IMR-90 (cell line): ENCODE measurements around the gene TMCO1. TPM values are rescaled to one million over a fixed set of nuclear protein-coding genes. Genes with fewer than 3 reads are reported as not detected.

ENCODE experiments used
- ATAC-seq: fragments of 200-7000 bp; cut with Tn5 transposase; 2 replicates; pipeline ENCODE4 v1.9.1; 2020; ENCODE audit warnings: low read depth, mild to moderate bottlenecking, moderate library complexity
- BruUV-seq: library from RNA; stranded (reverse); fragments of 400-500 nt; replicated peaks from 2 replicates; lab custom pipeline; 2021; lab: Mats Ljungman, UMichigan
- CTCF ChIA-PET: fragments of 300-600 bp; formaldehyde crosslinking; extraction: SDS; loops from one replicate; lab custom pipeline; 2021; ENCODE audit warnings: antibody characterized with exemption; lab: Yijun Ruan, JAX
- POLR2A ChIA-PET: fragments of 300-600 bp; sonication (Branson Sonifier 250); formaldehyde crosslinking; loops from one replicate; lab custom pipeline; 2022; ENCODE audit warnings: antibody characterized with exemption; ENCODE audit not compliant: unreplicated experiment; lab: Charles Lee
- DNase-seq: peaks from one replicate; pipeline ENCODE4 v3.0.0; 2013
- H2AFZ ChIP-seq: replicated peaks from 2 replicates; pipeline ENCODE3; 2013; ENCODE audit warnings: low read length, mild to moderate bottlenecking; ENCODE audit not compliant: poor library complexity
- H2AK5ac ChIP-seq: 2 replicates; pipeline ENCODE4 v1.6.1; 2013; ENCODE audit warnings: low read depth, low read length, inconsistent platforms
- H2AK9ac ChIP-seq: replicated peaks from 2 replicates; pipeline ENCODE3; 2013; ENCODE audit warnings: mild to moderate bottlenecking, low read depth, low read length, moderate library complexity; ENCODE audit not compliant: poor library complexity
- H2BK120ac ChIP-seq: 2 replicates; pipeline ENCODE4 v1.6.1; 2013; ENCODE audit warnings: low read depth, low read length, inconsistent platforms
- H2BK15ac ChIP-seq: 3 replicates; pipeline ENCODE4 v1.6.1; 2013; ENCODE audit warnings: low read depth, low read length, inconsistent platforms
- H2BK20ac ChIP-seq: 2 replicates; pipeline ENCODE4 v1.6.1; 2013; ENCODE audit warnings: low read depth, mild to moderate bottlenecking, inconsistent platforms, low read length, moderate library complexity
- H2BK5ac ChIP-seq: 2 replicates; pipeline ENCODE4 v1.6.1; 2013; ENCODE audit warnings: mild to moderate bottlenecking, low read depth, low read length, inconsistent platforms; ENCODE audit not compliant: poor library complexity, severe bottlenecking
- H3K14ac ChIP-seq: replicated peaks from 2 replicates; pipeline ENCODE4 v1.6.1; 2013; ENCODE audit warnings: low read depth, low read length, inconsistent platforms
- H3K18ac ChIP-seq: 2 replicates; pipeline ENCODE4 v1.6.1; 2013; ENCODE audit warnings: low read depth, low read length, control low read depth
- H3K23ac ChIP-seq: 2 replicates; pipeline ENCODE4 v1.6.1; 2013; ENCODE audit warnings: low read depth, low read length, inconsistent platforms
- H3K27ac ChIP-seq: 2 replicates; pipeline ENCODE4 v1.5.1; 2013; ENCODE audit warnings: mild to moderate bottlenecking, control low read depth, low read length; ENCODE audit not compliant: insufficient read depth
- H3K27me3 ChIP-seq: 2 replicates; pipeline ENCODE4 v1.6.1; 2013; ENCODE audit warnings: low read length; ENCODE audit not compliant: control insufficient read depth, insufficient read depth
- H3K36me3 ChIP-seq: 2 replicates; pipeline ENCODE4 v1.6.1; 2013; ENCODE audit warnings: low read length, mixed read lengths; ENCODE audit not compliant: control insufficient read depth, insufficient read depth
- H3K4ac ChIP-seq: 2 replicates; pipeline ENCODE4 v1.6.1; 2013; ENCODE audit warnings: low read depth, low read length, inconsistent platforms
- H3K4me1 ChIP-seq: 2 replicates; pipeline ENCODE4 v1.6.1; 2013; ENCODE audit warnings: low read length, mixed read lengths; ENCODE audit not compliant: control insufficient read depth, insufficient read depth
- H3K4me2 ChIP-seq: 2 replicates; pipeline ENCODE4 v1.6.1; 2013; ENCODE audit warnings: low read depth, mild to moderate bottlenecking, control low read depth, low read length, moderate library complexity
- H3K4me3 ChIP-seq: 2 replicates; pipeline ENCODE4 v1.5.1; 2013; ENCODE audit warnings: low read depth, mild to moderate bottlenecking, control low read depth, low read length, moderate library complexity; ENCODE audit not compliant: insufficient read depth
- H3K56ac ChIP-seq: 2 replicates; pipeline ENCODE4 v1.6.1; 2013; ENCODE audit warnings: low read length, inconsistent platforms; ENCODE audit not compliant: insufficient read depth; ENCODE audit errors: extremely low read depth
- H3K79me1 ChIP-seq, 2 experiments: 2 replicates each; pipeline ENCODE4 v1.6.1; 2013; ENCODE audit warnings: low read length in 2 of 2, inconsistent platforms in 1 of 2, low read depth in 1 of 2
- H3K9ac ChIP-seq: 2 replicates; pipeline ENCODE4 v1.6.1; 2013; ENCODE audit warnings: low read depth, low read length, control low read depth
- H3K9me1 ChIP-seq: 2 replicates; pipeline ENCODE4 v1.6.1; 2013; ENCODE audit warnings: low read length, inconsistent platforms; ENCODE audit not compliant: insufficient read depth
- H3K9me3 ChIP-seq: 2 replicates; pipeline ENCODE4 v1.6.1; 2013; ENCODE audit warnings: low read length; ENCODE audit not compliant: control insufficient read depth, insufficient read depth
- H4K20me1 ChIP-seq: 2 replicates; pipeline ENCODE4 v1.6.1; 2013; ENCODE audit warnings: low read length, inconsistent platforms; ENCODE audit not compliant: insufficient read depth
- H4K5ac ChIP-seq: 2 replicates; pipeline ENCODE4 v1.6.1; 2013; ENCODE audit warnings: mild to moderate bottlenecking, low read depth, low read length, control low read depth
- H4K8ac ChIP-seq, 2 experiments: 2 replicates each; pipeline ENCODE4 v1.6.1; 2013; ENCODE audit warnings: low read depth in 2 of 2, low read length in 2 of 2, control low read depth in 1 of 2, inconsistent platforms in 1 of 2
- H4K91ac ChIP-seq: 2 replicates; pipeline ENCODE4 v1.6.1; 2013; ENCODE audit warnings: low read depth, low read length, inconsistent platforms; ENCODE audit not compliant: insufficient read depth
- BHLHE40 ChIP-seq: fragments of 150-350 bp; IDR thresholded peaks from 2 replicates; pipeline ENCODE4 v1.6.1; 2016; ENCODE audit warnings: mild to moderate bottlenecking, low read depth, low read length
- MAFK ChIP-seq: IDR thresholded peaks from 2 replicates; pipeline ENCODE4 v1.6.1; 2012; ENCODE audit warnings: low read depth, low read length, improper control_type of control experiment
- NFE2L2 ChIP-seq: fragments of 150-350 bp; IDR thresholded peaks from 2 replicates; pipeline ENCODE4 v1.6.1; 2016; ENCODE audit warnings: low read depth, mild to moderate bottlenecking, low read length
- RFX5 ChIP-seq: IDR thresholded peaks from 2 replicates; pipeline ENCODE4 v1.8.0; 2012; ENCODE audit warnings: low read depth, mild to moderate bottlenecking, low read length, moderate library complexity
- WGBS, 2 experiments: methylation state at CpG; one replicate each; pipeline versions ENCODE4 v1.1.5 to v1.1.7; 2013; ENCODE audit warnings: missing lambda C conversion rate in 2 of 2; ENCODE audit not compliant: insufficient read length in 1 of 2; ENCODE audit errors: extremely low coverage in 2 of 2; 5-methylcytosine and 5-hydroxymethylcytosine counted together
- dilution Hi-C: fragments of 300-500 bp; cut with HindIII; formaldehyde crosslinking; loops from one replicate; pipeline ENCODE4 v1.14.3; 2018; ENCODE audit warnings: low sequenced_read_pairs; ENCODE audit not compliant: unreplicated experiment
- in situ Hi-C: fragments of 300-500 bp; cut with MboI; formaldehyde crosslinking; loops from 3 replicates; pipeline ENCODE4 v1.14.3; 2019; ENCODE audit warnings: low sequenced_read_pairs, inconsistent platforms, mixed read lengths
- intact Hi-C: fragments of 100-400 bp; cut with micrococcal nuclease; formaldehyde crosslinking; loops from 2 replicates; pipeline ENCODE4 v1.10.0; 2022
- polyA plus RNA-seq, 3 experiments: library from polyadenylated mRNA; depleted of rRNA; stranded (reverse); fragments of >200 nt; gene quantifications; 2 replicates each; pipeline ENCODE4 v1.2.3, GENCODE V29; 2012; ENCODE audit warnings: low replicate concordance in 1 of 3
- total RNA-seq: library from RNA; depleted of rRNA; stranded (reverse); fragments of >200 nt; gene quantifications from 2 replicates; pipeline ENCODE4 v1.2.3, GENCODE V29; 2012

TMCO1 gene
- total and polyA plus RNA-seq, 2 of the 4 experiments (the other 2 are of a cell fraction), result 86.4 to 113 TPM

DNA sequence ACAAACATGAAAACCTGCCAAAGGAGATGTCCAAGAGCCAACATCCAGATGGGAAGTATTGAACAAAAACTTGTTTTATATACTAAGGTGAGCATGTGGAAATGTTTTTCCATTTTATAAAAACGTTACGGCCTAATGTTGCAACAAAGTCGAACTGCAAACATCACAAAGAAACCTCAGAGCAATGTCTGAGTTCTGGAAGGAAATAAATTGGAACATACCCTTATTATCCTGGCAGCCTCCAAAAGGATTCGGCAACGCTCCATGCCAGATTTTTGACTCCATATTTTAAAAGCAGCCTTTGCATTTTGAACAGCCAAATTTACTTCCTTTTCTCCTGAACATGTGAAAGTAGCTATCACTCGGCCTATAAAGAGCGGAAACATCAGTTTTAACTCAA lies 73.6 kb downstream of the TMCO1 start:
- Histone ChIP-seq H3K36me3 (peaks cover 5% of the 10 kb centered on the region), H3K27me3 (no peaks in the 10 kb centered on the region), H4K91ac (no peak overlapping the region), H2AK9ac (no peak overlapping the region), H3K4me1 (no peaks in the 10 kb centered on the region), H3K4ac (no peak overlapping the region), H3K9me1 (no peaks in the 10 kb centered on the region), H3K4me3 (no peak overlapping the region), H3K18ac (no peak overlapping the region), H2BK5ac (no peak overlapping the region), H3K4me2 (no peak overlapping the region), H3K27ac (no peak overlapping the region), H3K56ac (no peak overlapping the region), H4K5ac (no peak overlapping the region), H2AFZ (no peak overlapping the region), H4K20me1 (no peaks in the 10 kb centered on the region), H2BK20ac (no peak overlapping the region), H3K14ac (no peak overlapping the region), H4K8ac (no peak overlapping the region), H3K9ac (no peak overlapping the region), H2BK15ac (no peak overlapping the region), H2AK5ac (no peak overlapping the region), H3K9me3 (no peaks in the 10 kb centered on the region), H2BK120ac (no peak overlapping the region), H3K23ac (no peak overlapping the region), H3K79me1 (peaks cover 2 to 27% of the 10 kb centered on the region in 2 experiments; a peak in 3 of 4 replicates)
- in situ Hi-C loops, result no loop called here
- intact Hi-C loops, result no loop called here
- BruUV-seq, result no TSS peak
- CTCF ChIA-PET, result interaction anchor here (0.6 kb wide), 1 partner anchor 19 kb away, joined by 3 read pairs; no protein-coding TSS in a partner anchor
- no peak for ATAC-seq
- dilution Hi-C loops, result no loop called here
- POLR2A ChIA-PET, result interaction anchor here (0.6 kb wide), 1 partner anchor 60 kb away, joined by 3 read pairs; no protein-coding TSS in a partner anchor
- no CpG with 5 or more reads among the region's 7 CpGs for WGBS, 2 experiments
- TF ChIP-seq RFX5 (no peak), MAFK (no peak), BHLHE40 (no peak), NFE2L2 (no peak)
- no peak for DNase-seq
